Measurements from ENCODE around the gene EPB41L4A.

The EPB41L4A gene

GRCh38 chr5:112154940-112155686, 264.0 kb downstream of the EPB41L4A start:
- no peak overlapping the region for H3K4me3 ChIP-seq (ENCODE audit: low read depth, low read length)
- no peak for DNase-seq (ENCODE audit: low read depth)
- TF ChIP-seq CTCF (IDR thresholded peaks at IDR 0.05; ENCODE audit: low read depth, low read length, missing control alignments): no peak
- in situ Hi-C loops (cut with HindIII; ENCODE audit: low sequenced_read_pairs): loop anchor here (25.0 kb wide), 1 partner anchor 618 kb away; no protein-coding TSS in a partner anchor

- no peak for DNase-seq (ENCODE audit: low read depth)
- in situ Hi-C loops (cut with HindIII; ENCODE audit: low sequenced_read_pairs): loop anchor here (25.0 kb wide), 1 partner anchor 612 kb away; no protein-coding TSS in a partner anchor
- TF ChIP-seq CTCF (IDR thresholded peaks at IDR 0.05; ENCODE audit: low read depth, low read length, missing control alignments): no peak
- no peak overlapping the region for H3K4me3 ChIP-seq (ENCODE audit: low read depth, low read length)
Observed at GRCh38 chr5:112149727-112150126, 269.4 kb downstream of the EPB41L4A start.

GRCh38 chr5:112146323-112147226, 272.5 kb downstream of the EPB41L4A start:
- in situ Hi-C loops (cut with HindIII; ENCODE audit: low sequenced_read_pairs): no loop called here
- peak; percentile 80 for DNase-seq (ENCODE audit: low read depth)
- no peak overlapping the region for H3K4me3 ChIP-seq (ENCODE audit: low read depth, low read length)
- TF ChIP-seq CTCF (IDR thresholded peaks at IDR 0.05; ENCODE audit: low read depth, low read length, missing control alignments): peak; percentile 64

GRCh38 chr5:112143690-112144089, 275.4 kb downstream of the EPB41L4A start:
- no peak for TF ChIP-seq CTCF (IDR thresholded peaks at IDR 0.05; ENCODE audit: low read depth, low read length, missing control alignments)
- H3K4me3 ChIP-seq (ENCODE audit: low read depth, low read length): no peak overlapping the region
- in situ Hi-C loops (cut with HindIII; ENCODE audit: low sequenced_read_pairs): no loop called here
- no peak for DNase-seq (ENCODE audit: low read depth)

- no peak overlapping the region for H3K4me3 ChIP-seq (ENCODE audit: low read depth, low read length)
- in situ Hi-C loops (cut with HindIII; ENCODE audit: low sequenced_read_pairs): no loop called here
- TF ChIP-seq CTCF (IDR thresholded peaks at IDR 0.05; ENCODE audit: low read depth, low read length, missing control alignments): no peak
- no peak for DNase-seq (ENCODE audit: low read depth)
Observed at GRCh38 chr5:112142769-112143270, 276.3 kb downstream of the EPB41L4A start.

- no peak overlapping the region for H3K4me3 ChIP-seq (ENCODE audit: low read depth, low read length)
- no peak for DNase-seq (ENCODE audit: low read depth)
- in situ Hi-C loops (cut with HindIII; ENCODE audit: low sequenced_read_pairs): no loop called here
- no peak for TF ChIP-seq CTCF (IDR thresholded peaks at IDR 0.05; ENCODE audit: low read depth, low read length, missing control alignments)
Observed at GRCh38 chr5:112141582-112141981, 277.5 kb downstream of the EPB41L4A start.

Measured in astrocyte of the cerebellum (primary cell).